Measurements from ENCODE around the gene OR1L4.

GRCh38 chr9:122718038-122718437 lies 5.8 kb upstream of the OR1L4 start:
- TF ChIP-seq EZH2 (IDR thresholded peaks at IDR 0.05; ENCODE audit: borderline replicate concordance, low read depth, low read length, poor library complexity, severe bottlenecking) (no peak), CTCF (conservative IDR thresholded peaks at IDR 0.05; ENCODE audit: low read depth, low read length) (no peak)

Data from A673 (cell line).